ENCODE data around the gene ARMC2. TPM values are rescaled to one million over a fixed set of nuclear protein-coding genes. Genes with fewer than 3 reads are reported as not detected.
"Not testable (repeated sequence)": the region's sequence is repeated elsewhere in the genome, so short reads cannot be mapped to it uniquely, and the experiment has no call there.

ARMC2 gene
- total RNA-seq, 2 experiments from 2014 or later, result 10.0 to 10.2 TPM

- Mint-ChIP-seq H3K4me3 (no peak overlapping the region), H3K4me1 (peaks cover 19% of the 10 kb centered on the region), H3K9me3 (peaks cover 8% of the 10 kb centered on the region), H3K36me3 (ENCODE audit: low read depth) (peaks cover 46% of the 10 kb centered on the region), H3K27ac (no peak overlapping the region), H3K27me3 (no peaks in the 10 kb centered on the region)
- ChIA-PET CTCF (no interaction called here), POLR2A (no interaction called here)
- no peak for DNase-seq
Observed at GRCh38 chr6:108853077-108853476, 4.9 kb downstream of the ARMC2 start.

GRCh38 chr6:108862479-108863191 is 14.4 kb downstream of the ARMC2 start:
- H3K36me3 Mint-ChIP-seq (ENCODE audit: low read depth), result peaks cover 43% of the 10 kb centered on the region
- no peak overlapping the region for H3K4me3 Mint-ChIP-seq
- POLR2A ChIA-PET, result no interaction called here
- no peaks in the 10 kb centered on the region for H3K27me3 Mint-ChIP-seq
- H3K27ac Mint-ChIP-seq, result no peak overlapping the region
- H3K9me3 Mint-ChIP-seq, result peaks cover under 1% of the 10 kb centered on the region
- CTCF ChIA-PET, result interaction anchor here (1.0 kb wide), 1 partner anchor 9 kb away, joined by 3 read pairs; no protein-coding TSS in a partner anchor
- no peak for DNase-seq
- peaks cover 36% of the 10 kb centered on the region for H3K4me1 Mint-ChIP-seq

- Mint-ChIP-seq H3K4me1 (peaks cover 45% of the 10 kb centered on the region), H3K27ac (peak overlapping the region; percentile 88), H3K36me3 (ENCODE audit: low read depth) (peaks cover 36% of the 10 kb centered on the region), H3K4me3 (peak overlapping the region; percentile 14)
- CTCF ChIA-PET, result interaction anchor here (0.6 to 1.7 kb wide), 8 partner anchors 9 to 133 kb away, joined by 3 to 6 read pairs (median 4); partner anchors contain the start of gene ARMC2
- peak; percentile 37 for DNase-seq
- H3K27me3 Mint-ChIP-seq, H3K9me3 Mint-ChIP-seq, POLR2A ChIA-PET: not testable (repeated sequence)
Observed at GRCh38 chr6:108865751-108866286, 17.6 kb downstream of the ARMC2 start.

GRCh38 chr6:108866798-108867197 is 18.6 kb downstream of the ARMC2 start:
- Mint-ChIP-seq H3K4me3 (no peak overlapping the region), H3K9me3 (no peaks in the 10 kb centered on the region), H3K36me3 (ENCODE audit: low read depth) (peaks cover 35% of the 10 kb centered on the region), H3K27ac (peak overlapping the region; percentile 88), H3K4me1 (peaks cover 54% of the 10 kb centered on the region), H3K27me3 (no peaks in the 10 kb centered on the region)
- no peak for DNase-seq
- POLR2A ChIA-PET, result no interaction called here
- CTCF ChIA-PET, result interaction anchor here (0.7 to 1.7 kb wide), 3 partner anchors 9 to 27 kb away, joined by 3 to 6 read pairs (median 3); partner anchors contain the start of gene ARMC2

- no peak overlapping the region for H3K4me3 Mint-ChIP-seq
- H3K36me3 Mint-ChIP-seq (ENCODE audit: low read depth), result peaks cover 43% of the 10 kb centered on the region
- DNase-seq, result no peak
- ChIA-PET CTCF (interaction anchor here (1.3 kb wide), 1 partner anchor 11 kb away, joined by 4 read pairs; no protein-coding TSS in a partner anchor), POLR2A (no interaction called here)
- peaks cover 65% of the 10 kb centered on the region for H3K4me1 Mint-ChIP-seq
- peaks cover 4% of the 10 kb centered on the region for H3K9me3 Mint-ChIP-seq
- H3K27me3 Mint-ChIP-seq, result no peaks in the 10 kb centered on the region
- H3K27ac Mint-ChIP-seq, result no peak overlapping the region
Observed at GRCh38 chr6:108868647-108869046, 20.4 kb downstream of the ARMC2 start.

- H3K27ac Mint-ChIP-seq, result no peak overlapping the region
- DNase-seq, result no peak
- H3K27me3 Mint-ChIP-seq, result no peaks in the 10 kb centered on the region
- peaks cover 4% of the 10 kb centered on the region for H3K9me3 Mint-ChIP-seq
- ChIA-PET CTCF (interaction anchor here (1.7 kb wide), 1 partner anchor 9 kb away, joined by 6 read pairs; no protein-coding TSS in a partner anchor), POLR2A (no interaction called here)
- H3K36me3 Mint-ChIP-seq (ENCODE audit: low read depth), result peaks cover 41% of the 10 kb centered on the region
- no peak overlapping the region for H3K4me3 Mint-ChIP-seq
- peaks cover 70% of the 10 kb centered on the region for H3K4me1 Mint-ChIP-seq
Observed at GRCh38 chr6:108869876-108870275, 21.7 kb downstream of the ARMC2 start.

- Mint-ChIP-seq H3K27me3 (no peaks in the 10 kb centered on the region), H3K27ac (no peak overlapping the region), H3K36me3 (ENCODE audit: low read depth) (peaks cover 41% of the 10 kb centered on the region), H3K4me3 (no peak overlapping the region), H3K9me3 (peaks cover 4% of the 10 kb centered on the region), H3K4me1 (peaks cover 74% of the 10 kb centered on the region)
- DNase-seq, result no peak
- CTCF ChIA-PET, result interaction anchor here (1.0 to 2.2 kb wide), 4 partner anchors 9 to 209 kb away, joined by 3 to 11 read pairs (median 4); no protein-coding TSS in a partner anchor
- POLR2A ChIA-PET, result no interaction called here
Observed at GRCh38 chr6:108870357-108870756, 22.1 kb downstream of the ARMC2 start.

GRCh38 chr6:108872141-108872557 is 23.9 kb downstream of the ARMC2 start:
- DNase-seq, result no peak
- H3K9me3 Mint-ChIP-seq, result peaks cover 4% of the 10 kb centered on the region
- peaks cover 62% of the 10 kb centered on the region for H3K4me1 Mint-ChIP-seq
- H3K36me3 Mint-ChIP-seq (ENCODE audit: low read depth), result peaks cover 47% of the 10 kb centered on the region
- CTCF ChIA-PET, result interaction anchor here (0.7 to 2.2 kb wide), 5 partner anchors 9 to 330 kb away, joined by 3 to 11 read pairs (median 3); partner anchors contain the start of gene ARMC2
- no peak overlapping the region for H3K4me3 Mint-ChIP-seq
- peak overlapping the region; percentile 76 for H3K27ac Mint-ChIP-seq
- POLR2A ChIA-PET, result no interaction called here
- no peaks in the 10 kb centered on the region for H3K27me3 Mint-ChIP-seq

- Mint-ChIP-seq H3K27me3 (no peaks in the 10 kb centered on the region), H3K36me3 (ENCODE audit: low read depth) (peaks cover 50% of the 10 kb centered on the region), H3K27ac (peak overlapping the region; percentile 76), H3K9me3 (peaks cover 4% of the 10 kb centered on the region), H3K4me3 (no peak overlapping the region), H3K4me1 (peaks cover 63% of the 10 kb centered on the region)
- POLR2A ChIA-PET, result no interaction called here
- DNase-seq, result no peak
- CTCF ChIA-PET, result interaction anchor here (1.1 to 2.2 kb wide), 4 partner anchors 9 to 330 kb away, joined by 3 to 11 read pairs (median 3); partner anchors contain the start of gene ARMC2
Observed at GRCh38 chr6:108872575-108872974, 24.4 kb downstream of the ARMC2 start.

GRCh38 chr6:108873251-108873650 is 25.0 kb downstream of the ARMC2 start:
- Mint-ChIP-seq H3K27me3 (peaks cover 2% of the 10 kb centered on the region), H3K4me1 (peaks cover 69% of the 10 kb centered on the region), H3K27ac (peak overlapping the region; percentile 94), H3K36me3 (ENCODE audit: low read depth) (peaks cover 57% of the 10 kb centered on the region), H3K9me3 (peaks cover 9% of the 10 kb centered on the region), H3K4me3 (no peak overlapping the region)
- CTCF ChIA-PET, result interaction anchor here (0.5 to 1.6 kb wide), 3 partner anchors 9 to 29 kb away, joined by 3 to 5 read pairs (median 4); partner anchors contain the start of gene ARMC2
- DNase-seq, result no peak
- POLR2A ChIA-PET, result no interaction called here

GRCh38 chr6:108873971-108874370 is 25.7 kb downstream of the ARMC2 start:
- ChIA-PET CTCF (interaction anchor here (1.4 kb wide), 1 partner anchor 28 kb away, joined by 4 read pairs; no protein-coding TSS in a partner anchor), POLR2A (no interaction called here)
- Mint-ChIP-seq H3K27me3 (peaks cover 2% of the 10 kb centered on the region), H3K9me3 (peaks cover 9% of the 10 kb centered on the region), H3K4me1 (peaks cover 69% of the 10 kb centered on the region), H3K27ac (peak overlapping the region; percentile 94), H3K4me3 (peak overlapping the region; percentile 57), H3K36me3 (ENCODE audit: low read depth) (peaks cover 59% of the 10 kb centered on the region)
- DNase-seq, result no peak

GRCh38 chr6:108874470-108875160 is 26.4 kb downstream of the ARMC2 start:
- Mint-ChIP-seq H3K36me3 (ENCODE audit: low read depth) (peaks cover 63% of the 10 kb centered on the region), H3K9me3 (peaks cover 11% of the 10 kb centered on the region), H3K27me3 (peaks cover 2% of the 10 kb centered on the region), H3K4me1 (peaks cover 69% of the 10 kb centered on the region), H3K4me3 (peak overlapping the region; percentile 57), H3K27ac (peak overlapping the region; percentile 94)
- ChIA-PET CTCF (interaction anchor here (0.6 to 1.4 kb wide), 2 partner anchors 27 to 134 kb away, joined by 3 to 4 read pairs; no protein-coding TSS in a partner anchor), POLR2A (interaction anchor here (0.6 kb wide), 1 partner anchor 28 kb away, joined by 4 read pairs; no protein-coding TSS in a partner anchor)
- peak; percentile 60 for DNase-seq

Measured in activated CD4-positive, alpha-beta T cell treated with anti-CD3 and anti-CD28 coated beads, Interleukin-2, amount 10 ng/mL, durations not matched to agents 7 days and 5 days (primary cell).